Keratinocyte (primary cell): ENCODE measurements around the gene SPOCK3. TPM values are rescaled to one million over a fixed set of nuclear protein-coding genes. Genes with fewer than 3 reads are reported as not detected.

Experiments
- DNase-seq: peaks from one replicate; pipeline ENCODE4 v3.0.0-alpha.2; 2011; ENCODE audit warnings: low read depth, missing footprints, low spot score
- FAIRE-seq: peaks from 2 replicates; lab custom pipeline; 2011; peaks lifted over from hg19 to GRCh38; lab: Jason Lieb, UNC
- H2AFZ ChIP-seq: 2 replicates; pipeline ENCODE4 v1.6.0; 2012; ENCODE audit warnings: low read length, control low read depth, inconsistent platforms; ENCODE audit not compliant: control insufficient read depth
- H3K27ac ChIP-seq: 2 replicates; pipeline ENCODE4 v1.5.1; 2011; ENCODE audit warnings: low read length; ENCODE audit not compliant: control insufficient read depth, insufficient read depth
- H3K27me3 ChIP-seq: 3 replicates; pipeline ENCODE4 v1.6.0; 2011; ENCODE audit warnings: low read length; ENCODE audit not compliant: control insufficient read depth, insufficient read depth; ENCODE audit errors: extremely low read depth
- H3K36me3 ChIP-seq, 2 experiments: 2 replicates in 1 of 2; 3 replicates in 1 of 2; pipeline ENCODE4 v1.5.1; 2011; ENCODE audit warnings: low read length in 2 of 2, mild to moderate bottlenecking in 1 of 2; ENCODE audit not compliant: control insufficient read depth in 2 of 2, insufficient read depth in 2 of 2; ENCODE audit errors: extremely low read depth in 1 of 2
- H3K4me1 ChIP-seq: 3 replicates; pipeline ENCODE4 v1.5.1; 2011; ENCODE audit warnings: low read length; ENCODE audit not compliant: control insufficient read depth, insufficient read depth; ENCODE audit errors: extremely low read depth
- H3K4me2 ChIP-seq: 3 replicates; pipeline ENCODE4 v1.6.0; 2011; ENCODE audit warnings: low read depth, low read length; ENCODE audit not compliant: control insufficient read depth, insufficient read depth; ENCODE audit errors: extremely low read depth
- H3K4me3 ChIP-seq, 3 experiments: fragments of 200-600 bp in 1 of 3; sonication (generic) in 1 of 3; 2 replicates in 2 of 3; 3 replicates in 1 of 3; pipeline ENCODE4 v1.5.1; 2011 to 2016; ENCODE audit warnings: low read length in 3 of 3, mild to moderate bottlenecking in 3 of 3, control low read depth in 2 of 3, inconsistent platforms in 1 of 3, low read depth in 1 of 3, mixed read lengths in 1 of 3, mixed run types in 1 of 3, moderate library complexity in 1 of 3; ENCODE audit not compliant: control insufficient read depth in 2 of 3, insufficient read depth in 2 of 3; ENCODE audit errors: extremely low read depth in 1 of 3
- H3K79me2 ChIP-seq: 2 replicates; pipeline ENCODE4 v1.6.0; 2012; ENCODE audit warnings: low read length; ENCODE audit not compliant: control insufficient read depth, insufficient read depth
- H3K9ac ChIP-seq: 3 replicates; pipeline ENCODE4 v1.6.0; 2011; ENCODE audit warnings: low read length; ENCODE audit not compliant: control insufficient read depth, insufficient read depth; ENCODE audit errors: extremely low read depth
- H3K9me1 ChIP-seq: 3 replicates; pipeline ENCODE4 v1.6.0; 2011; ENCODE audit warnings: low read length; ENCODE audit not compliant: control insufficient read depth, insufficient read depth; ENCODE audit errors: extremely low read depth
- H3K9me3 ChIP-seq: 2 replicates; pipeline ENCODE4 v1.5.1; 2012; ENCODE audit warnings: low read depth, low read length; ENCODE audit not compliant: control insufficient read depth
- H4K20me1 ChIP-seq: 3 replicates; pipeline ENCODE4 v1.6.0; 2011; ENCODE audit warnings: low read length; ENCODE audit not compliant: control insufficient read depth, insufficient read depth; ENCODE audit errors: extremely low read depth
- CTCF ChIP-seq, 3 experiments: IDR thresholded peaks in 1 of 3; conservative IDR thresholded peaks in 1 of 3; optimal IDR thresholded peaks in 1 of 3; 2 replicates in 2 of 3; 3 replicates in 1 of 3; pipeline versions ENCODE3 to v1.5.1; 2011; ENCODE audit warnings: low read length in 3 of 3, mild to moderate bottlenecking in 3 of 3, moderate library complexity in 2 of 3, control low read depth in 1 of 3, inconsistent platforms in 1 of 3; ENCODE audit not compliant: insufficient read depth in 2 of 3; ENCODE audit errors: extremely low read depth in 1 of 3
- EZH2 ChIP-seq: IDR thresholded peaks from one replicate; pipeline ENCODE4 v1.6.1; 2012; ENCODE audit warnings: inconsistent platforms, mild to moderate bottlenecking, low read length, moderate library complexity
- dilution Hi-C: fragments of 300-500 bp; cut with MboI; formaldehyde crosslinking; loops from one replicate; pipeline ENCODE4 v1.7.0; 2020; ENCODE audit warnings: low sequenced_read_pairs; ENCODE audit not compliant: extremely low pct_ligation_motif_present
- polyA plus RNA-seq, 5 experiments: library from polyadenylated mRNA; depleted of rRNA in 3 of 5; stranded (reverse) in 3 of 5; stranded (forward) in 1 of 5; unstranded in 1 of 5; fragments of >200 nt; gene quantifications; 1 replicate in 1 of 5; 2 replicates in 3 of 5; 3 replicates in 1 of 5; pipeline versions ENCODE4 v1.2.1 to v1.2.3, GENCODE V29; 2011 to 2012; ENCODE audit warnings: missing spikeins in 2 of 5, low read depth in 1 of 5, low replicate concordance in 1 of 5

Gene SPOCK3
- polyA plus RNA-seq, 1 donor (not counting 4 experiments of a cell fraction or from before 2014, with no cell fraction given): not detected

- peak overlapping the region; percentile 54 for H2AFZ ChIP-seq
- no peak overlapping the region for H3K27ac ChIP-seq
- H3K9ac ChIP-seq: no peak overlapping the region
- peak overlapping the region; percentile 34 for H3K4me2 ChIP-seq
- peaks cover 2% of the 10 kb centered on the region for H3K4me1 ChIP-seq
- TF ChIP-seq EZH2 (no peak), CTCF (optimal IDR thresholded peaks at IDR 0.05 in 1 of 3, IDR thresholded peaks at IDR 0.05 in 1 of 3, conservative IDR thresholded peaks at IDR 0.05 in 1 of 3; ENCODE audit: extremely low read depth in 1 of 3, insufficient read depth in 2 of 3, low read length in 3 of 3) (no peak)
- no peaks in the 10 kb centered on the region for H3K9me3 ChIP-seq
- no peaks in the 10 kb centered on the region for H3K27me3 ChIP-seq
- FAIRE-seq: no peak
- dilution Hi-C loops: loop anchor here (25.0 kb wide), 1 partner anchor 264 kb away; no protein-coding TSS in a partner anchor
- H4K20me1 ChIP-seq: no peaks in the 10 kb centered on the region
- no peak for DNase-seq
- no peak overlapping the region for H3K4me3 ChIP-seq
- H3K36me3 ChIP-seq: no peaks in the 10 kb centered on the region
- no peaks in the 10 kb centered on the region for H3K79me2 ChIP-seq
- H3K9me1 ChIP-seq: no peaks in the 10 kb centered on the region
These were observed 210.8 kb downstream of the SPOCK3 start for GRCh38 chr4:167023364-167023925.

GRCh38 chr4:167021545-167022155 lies 212.6 kb downstream of the SPOCK3 start:
- FAIRE-seq (peak; percentile 51), DNase-seq (no peak)
- Histone ChIP-seq H3K79me2 (no peaks in the 10 kb centered on the region), H3K9me1 (no peaks in the 10 kb centered on the region), H3K4me1 (peaks cover 2% of the 10 kb centered on the region), H3K27ac (no peak overlapping the region), H3K4me2 (no peak overlapping the region), H3K4me3 (no peak overlapping the region), H4K20me1 (no peaks in the 10 kb centered on the region), H3K36me3 (no peaks in the 10 kb centered on the region), H2AFZ (no peak overlapping the region), H3K27me3 (no peaks in the 10 kb centered on the region), H3K9ac (no peak overlapping the region), H3K9me3 (no peaks in the 10 kb centered on the region)
- dilution Hi-C loops: loop anchor here (25.0 kb wide), 1 partner anchor 266 kb away; no protein-coding TSS in a partner anchor
- TF ChIP-seq CTCF (optimal IDR thresholded peaks at IDR 0.05 in 1 of 3, IDR thresholded peaks at IDR 0.05 in 1 of 3, conservative IDR thresholded peaks at IDR 0.05 in 1 of 3; ENCODE audit: extremely low read depth in 1 of 3, insufficient read depth in 2 of 3, low read length in 3 of 3): peak; percentile 64 to 74 (median 72)
- no peak for TF ChIP-seq EZH2
